ENCODE measurements around the gene LFNG.

LFNG gene

GRCh38 chr7:2572101-2572842 is 52.7 kb downstream of the LFNG start:
- no peak for DNase-seq (ENCODE audit: low read depth)

DNA sequence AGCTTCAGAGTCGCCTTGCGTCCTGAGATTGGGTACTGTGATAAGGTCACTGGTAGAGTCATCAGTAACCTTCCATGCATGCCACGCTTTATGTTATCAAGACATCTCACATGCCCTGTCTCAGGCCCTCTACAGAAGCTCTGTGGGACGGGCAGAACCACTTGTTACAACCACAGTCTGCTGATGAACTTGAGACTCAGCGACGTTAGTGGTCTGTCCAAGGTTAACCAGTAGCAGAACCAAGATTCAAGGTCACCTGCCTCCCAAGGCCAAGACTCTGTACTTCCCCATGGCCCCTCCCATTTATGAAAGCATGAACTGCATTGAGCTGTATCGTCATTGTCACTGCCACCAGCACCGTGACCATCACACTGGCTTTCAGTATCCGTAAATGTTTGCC is 54.2 kb downstream of the LFNG start:
- no peak for DNase-seq (ENCODE audit: low read depth)

DNA sequence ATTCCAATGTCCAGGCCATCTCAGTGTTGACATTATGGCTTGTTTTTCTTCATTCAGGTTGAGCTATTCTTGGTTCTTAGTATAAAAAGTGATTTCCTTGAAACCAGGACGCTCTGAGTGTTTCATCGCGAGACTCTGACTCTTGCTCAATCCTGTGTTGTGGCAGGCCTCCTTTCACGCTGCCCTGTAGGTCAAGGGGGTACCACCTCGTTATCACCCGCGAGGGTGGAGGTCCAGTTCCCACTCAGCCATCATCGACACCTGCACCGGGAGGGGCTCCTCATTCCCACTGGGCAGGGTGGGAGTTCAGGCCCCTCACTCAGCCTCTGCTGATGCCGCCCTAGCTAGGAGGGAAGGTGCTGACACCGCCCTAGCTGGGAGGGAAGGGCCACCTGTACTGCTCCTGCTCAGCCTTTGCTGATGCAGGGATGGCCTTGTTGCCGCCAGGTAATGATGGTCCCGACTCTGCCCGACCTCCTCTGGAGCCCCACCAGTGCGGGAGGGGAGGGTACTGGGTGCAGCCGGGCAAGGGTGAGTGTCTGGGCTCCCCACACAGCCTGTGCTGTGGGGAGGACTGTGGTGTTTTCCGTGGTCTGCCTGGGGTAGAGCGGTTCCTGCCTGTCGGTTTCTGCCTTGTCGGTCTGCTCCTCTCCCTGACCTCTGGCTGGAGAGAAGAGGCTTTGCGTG is 55.6 kb downstream of the LFNG start:
- no peak for DNase-seq (ENCODE audit: low read depth)

GRCh38 chr7:2575733-2576340 is 56.3 kb downstream of the LFNG start:
- no peak for DNase-seq (ENCODE audit: low read depth)

DNA sequence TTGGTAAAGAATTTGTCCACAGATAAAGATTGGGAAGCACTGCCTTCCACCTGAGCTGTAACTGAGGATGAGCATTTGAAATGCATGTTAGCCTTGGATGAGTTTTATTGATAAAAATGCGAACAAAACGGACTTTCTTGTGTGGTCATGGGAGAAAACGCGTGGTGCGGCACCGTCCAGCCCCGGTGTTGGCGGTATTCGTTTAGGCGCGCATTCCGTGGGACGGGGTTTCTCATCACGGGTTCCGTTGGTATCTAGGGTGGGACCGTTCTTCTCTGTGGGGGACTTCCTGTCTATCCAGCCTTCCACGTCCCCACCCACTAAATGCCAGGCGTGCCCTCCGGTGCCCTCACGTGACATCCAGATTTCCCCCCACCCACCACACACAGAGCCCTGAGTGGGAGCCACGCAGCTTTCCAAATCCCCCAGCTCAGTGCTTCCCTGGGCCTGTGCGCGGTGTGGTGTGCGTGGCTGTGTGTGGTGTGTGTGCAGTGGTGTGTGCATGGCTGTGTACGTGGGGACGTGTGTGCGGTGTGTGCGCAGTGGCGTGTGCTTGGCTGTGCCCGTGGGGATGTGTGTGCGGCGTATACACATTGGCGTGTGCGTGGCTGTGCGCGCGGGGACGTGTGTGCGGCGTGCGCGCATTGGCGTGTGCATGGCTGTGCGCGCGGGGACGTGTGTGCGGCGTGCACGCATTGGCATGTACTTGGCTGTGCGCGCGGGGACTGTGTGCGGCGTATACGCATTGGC is 57.3 kb downstream of the LFNG start:
- no peak for DNase-seq (ENCODE audit: low read depth)

All from stimulated activated CD8-positive, alpha-beta memory T cell treated with anti-CD3 and anti-CD28 coated beads, Interleukin-12 subunit alpha, Interleukin-12 subunit beta, amount 100 ng/mL, for 4 hours (primary cell).